K562 (cell line): Measurements from ENCODE around the gene ARF1. TPM values are rescaled to one million over a fixed set of nuclear protein-coding genes. Genes with fewer than 3 reads are reported as not detected.

ENCODE experiments used
- EHMT2 ChIP-seq: fragments of 450-650 bp; IDR thresholded peaks from 2 replicates; pipeline ENCODE4 v1.6.1; 2018; ENCODE audit warnings: antibody characterized with exemption
- ETV1 ChIP-seq: fragments of 450-650 bp; conservative IDR thresholded peaks from 2 replicates; pipeline ENCODE4 v1.6.1; 2016; ENCODE audit warnings: missing genetic modification characterization, control low read depth, low read depth, missing compliant biosample characterization
- KDM2B ChIP-seq: fragments of 250-450 bp; sonication (Bioruptor Pico); IDR thresholded peaks from 2 replicates; pipeline ENCODE4 v1.8.0; 2021; ENCODE audit warnings: mild to moderate bottlenecking, moderate library complexity
- MCM2 ChIP-seq: fragments of 450-650 bp; IDR thresholded peaks from 2 replicates; pipeline ENCODE4 v1.6.1; 2017; ENCODE audit warnings: low read depth, mild to moderate bottlenecking
- PHF8 ChIP-seq: fragments of 200-600 bp; sonication (generic); IDR thresholded peaks from 2 replicates; pipeline ENCODE4 v1.6.1; 2012; ENCODE audit warnings: mixed run types, mild to moderate bottlenecking, inconsistent platforms, low read length, moderate library complexity, borderline replicate concordance
- PML ChIP-seq: IDR thresholded peaks from 2 replicates; pipeline ENCODE4 v1.6.1; 2012; ENCODE audit warnings: low read length, inconsistent platforms
- RFX7 ChIP-seq: fragments of 250-450 bp; sonication (Bioruptor Pico); IDR thresholded peaks from 2 replicates; pipeline ENCODE4 v1.5.1; 2021; ENCODE audit warnings: mild to moderate bottlenecking
- SMAD3 ChIP-seq: fragments of 450-650 bp; formaldehyde crosslinking; conservative IDR thresholded peaks from 2 replicates; pipeline ENCODE4 v1.4.0; 2020; ENCODE audit warnings: mild to moderate bottlenecking
- SUPT5H ChIP-seq: fragments of 450-650 bp; IDR thresholded peaks from 2 replicates; pipeline ENCODE4 v1.6.1; 2016
- TCF3 ChIP-seq: sonication (generic); formaldehyde crosslinking; IDR thresholded peaks from 2 replicates; pipeline ENCODE4 v1.4.0; 2020; ENCODE audit warnings: mild to moderate bottlenecking, missing genetic modification reagents
- USF1 ChIP-seq: sonication (generic); formaldehyde crosslinking; IDR thresholded peaks from 2 replicates; pipeline ENCODE4 v1.9.0; 2022; ENCODE audit warnings: mild to moderate bottlenecking, missing genetic modification reagents
- ZBTB33 ChIP-seq: sonication (generic); formaldehyde crosslinking; IDR thresholded peaks from 2 replicates; pipeline ENCODE4 v1.8.1; 2023; ENCODE audit warnings: mild to moderate bottlenecking, missing genetic modification reagents
- ZBTB9 ChIP-seq: fragments of 450-650 bp; formaldehyde crosslinking; IDR thresholded peaks from 2 replicates; pipeline ENCODE4 v1.4.0; 2020; ENCODE audit warnings: mild to moderate bottlenecking, moderate library complexity
- ZNF140 ChIP-seq: fragments of 250-450 bp; sonication (Bioruptor Pico); IDR thresholded peaks from 2 replicates; pipeline ENCODE4 v1.8.0; 2021; ENCODE audit warnings: moderate library complexity, mild to moderate bottlenecking, inconsistent platforms
- ZNF384 ChIP-seq: IDR thresholded peaks from 2 replicates; pipeline ENCODE4 v1.6.1; 2012; ENCODE audit warnings: low read depth, low read length, improper control_type of control experiment
- ZNF398 ChIP-seq: fragments of 250-450 bp; sonication (Bioruptor Pico); IDR thresholded peaks from 2 replicates; pipeline ENCODE4 v1.8.0; 2021; ENCODE audit warnings: moderate library complexity, mild to moderate bottlenecking, inconsistent platforms
- ZNF511 ChIP-seq: sonication (generic); formaldehyde crosslinking; IDR thresholded peaks from 2 replicates; pipeline ENCODE4 v1.8.0; 2022; ENCODE audit warnings: mild to moderate bottlenecking, missing genetic modification reagents
- ZNF655 ChIP-seq: fragments of 250-450 bp; sonication (Bioruptor Pico); IDR thresholded peaks from 2 replicates; pipeline ENCODE4 v1.5.0; 2021
- ZNF77 ChIP-seq: fragments of 250-450 bp; sonication (Bioruptor Pico); IDR thresholded peaks from 2 replicates; pipeline ENCODE4 v1.5.0; 2020
- ZNF79 ChIP-seq: fragments of 250-450 bp; sonication (Bioruptor Pico); IDR thresholded peaks from 2 replicates; pipeline ENCODE4 v1.4.0; 2020; ENCODE audit warnings: low read depth, mild to moderate bottlenecking, moderate library complexity
- polyA plus RNA-seq, 8 experiments: library from polyadenylated mRNA; depleted of rRNA in 4 of 8; stranded (reverse) in 5 of 8; unstranded in 3 of 8; fragments of >200 nt; fragmentation: Nextera tagmentation in 2 of 8; fragmentation: Illumina TruSeq in 1 of 8; extraction: Ambion mirVana in 2 of 8; extraction: Trizol in 1 of 8; gene quantifications; 2 replicates each; pipeline versions ENCODE4 v1.2.1 to v1.2.3, GENCODE V29; 2011 to 2014; ENCODE audit warnings: inconsistent platforms in 1 of 8, missing spikeins in 1 of 8
- total RNA-seq, 7 experiments: library from RNA; depleted of rRNA in 6 of 7; stranded (reverse); fragments of >200 nt in 6 of 7; fragmentation: Illumina TruSeq in 2 of 7; extraction: Trizol in 2 of 7; gene quantifications; 2 replicates each; pipeline versions ENCODE4 v1.2.1 to v1.2.3, GENCODE V29; 2011 to 2021; ENCODE audit warnings: low replicate concordance in 1 of 7

ARF1 gene
- total and polyA plus RNA-seq, 9 of the 15 experiments (the other 6 are each of a cell fraction or from before 2014, with no cell fraction given) = 69.8 to 593 (median 325) TPM

GRCh38 chr1:228082214-228082917 is at the start of gene ARF1 (continued):
- TF ChIP-seq ZNF79 (no peak), SMAD3 (CRISPR knock-in tag) (no peak; the same call in 1 of the 2 replicates), SUPT5H (peak; percentile 81), PML (peak; percentile 50; the same call in 1 of the 2 replicates), ZNF398 (CRISPR knock-in tag) (0 out of 2 replicates have a peak, but pooled peaks have one; percentile 15), ZBTB33 (CRISPR knock-in tag) (peak; percentile 32; the same call in 1 of the 2 replicates), MCM2 (no peak), ZNF77 (peak; percentile 71; the same call in 1 of the 2 replicates), ZNF140 (no peak), ETV1 (tag) (peak; percentile 47), TCF3 (0 out of 2 replicates have a peak, but pooled peaks have one; percentile 18), PHF8 (peak; percentile 95; the same call in 1 of the 2 replicates), ZNF384 (no peak), USF1 (CRISPR knock-in tag) (peak; percentile 41; the same call in 1 of the 2 replicates), ZNF655 (peak; percentile 57; the same call in 1 of the 2 replicates), EHMT2 (no peak), RFX7 (CRISPR knock-in tag) (no peak), ZNF511 (peak; percentile 13; the same call in 1 of the 2 replicates), KDM2B (CRISPR knock-in tag) (0 out of 2 replicates have a peak, but pooled peaks have one; percentile 53), ZBTB9 (CRISPR knock-in tag) (peak; percentile 96)
